OCI-LY1 (cell line): Measurements from ENCODE around the gene TAB3.

Experiments used
- H2AFZ ChIP-seq: fragments of 200-600 bp; sonication (generic), shearing (Covaris generic); 2 replicates; pipeline ENCODE4 v1.6.0; 2014; ENCODE audit warnings: antibody characterized with exemption, mild to moderate bottlenecking, low read length
- H3F3A ChIP-seq: fragments of 200-600 bp; sonication (generic), shearing (Covaris generic); 2 replicates; pipeline ENCODE4 v1.6.0; 2014; ENCODE audit warnings: mild to moderate bottlenecking, antibody characterized with exemption, low read length, moderate library complexity; ENCODE audit not compliant: insufficient read depth
- H3K27ac ChIP-seq: fragments of 200-600 bp; sonication (generic); 2 replicates; pipeline ENCODE4 v1.5.1; 2014; ENCODE audit warnings: low read length, mixed run types, mild to moderate bottlenecking, low read depth; ENCODE audit not compliant: poor library complexity, severe bottlenecking
- H3K27me3 ChIP-seq: fragments of 200-600 bp; sonication (generic); 2 replicates; pipeline ENCODE4 v1.6.0; 2014; ENCODE audit warnings: antibody characterized with exemption, mild to moderate bottlenecking, low read length, moderate library complexity; ENCODE audit not compliant: insufficient read depth
- H3K36me3 ChIP-seq: fragments of 200-600 bp; sonication (generic); 2 replicates; pipeline ENCODE4 v1.6.1; 2014; ENCODE audit warnings: mild to moderate bottlenecking, antibody characterized with exemption, low read length, moderate library complexity, mixed read lengths; ENCODE audit not compliant: insufficient read depth
- H3K4me1 ChIP-seq: fragments of 200-600 bp; sonication (generic); 2 replicates; pipeline ENCODE4 v1.5.1; 2014; ENCODE audit warnings: mild to moderate bottlenecking, low read length, moderate library complexity; ENCODE audit not compliant: insufficient read depth, severe bottlenecking
- H3K4me2 ChIP-seq: fragments of 200-600 bp; sonication (generic), shearing (Covaris generic); 2 replicates; pipeline ENCODE4 v1.6.1; 2014; ENCODE audit warnings: low read length
- H3K4me3 ChIP-seq: fragments of 200-600 bp; sonication (generic); 2 replicates; pipeline ENCODE4 v1.5.1; 2014; ENCODE audit warnings: low read length, low read depth, mild to moderate bottlenecking, mixed read lengths; ENCODE audit not compliant: poor library complexity, severe bottlenecking
- H3K79me2 ChIP-seq: fragments of 200-600 bp; shearing (Covaris generic); 2 replicates; pipeline ENCODE4 v1.6.1; 2016; ENCODE audit warnings: mixed run types, low read length, mixed read lengths; ENCODE audit not compliant: insufficient read depth
- H3K9ac ChIP-seq: fragments of 200-600 bp; sonication (generic), shearing (Covaris generic); 2 replicates; pipeline ENCODE4 v1.6.1; 2014; ENCODE audit warnings: mild to moderate bottlenecking, low read length, mixed read lengths
- H3K9me2 ChIP-seq: fragments of 200-600 bp; sonication (generic), shearing (Covaris generic); 2 replicates; pipeline ENCODE4 v1.6.1; 2014; ENCODE audit warnings: low read depth, mild to moderate bottlenecking, low read length, mixed read lengths
- H3K9me3 ChIP-seq: fragments of 200-600 bp; shearing (Covaris generic); 2 replicates; pipeline ENCODE4 v1.6.1; 2014; ENCODE audit warnings: low read length, mixed read lengths
- H4K20me1 ChIP-seq: fragments of 200-600 bp; sonication (generic), shearing (Covaris generic); 2 replicates; pipeline ENCODE4 v1.6.0; 2016; ENCODE audit warnings: mild to moderate bottlenecking, low read length; ENCODE audit not compliant: insufficient read depth
- CTCF ChIP-seq: fragments of 200-600 bp; sonication (generic), shearing (Covaris generic); IDR thresholded peaks from 2 replicates; pipeline ENCODE4 v1.5.1; 2017; ENCODE audit warnings: mild to moderate bottlenecking, antibody characterized with exemption, low read length, moderate library complexity, mixed read lengths
- EZH2 ChIP-seq: fragments of 200-600 bp; sonication (generic), shearing (Covaris generic); IDR thresholded peaks from 2 replicates; pipeline ENCODE4 v1.8.0; 2017; ENCODE audit warnings: borderline replicate concordance, mixed run types, mild to moderate bottlenecking, antibody characterized with exemption, low read length, moderate library complexity, mixed read lengths

The TAB3 gene

GRCh38 chrX:30876367-30876766 is 12.7 kb downstream of the TAB3 start:
- no peaks in the 10 kb centered on the region for H3F3A ChIP-seq
- H3K27ac ChIP-seq: no peak overlapping the region
- no peak overlapping the region for H2AFZ ChIP-seq
- H3K9me3 ChIP-seq: no peaks in the 10 kb centered on the region
- H3K79me2 ChIP-seq: 0 out of 2 replicates have a peak, but pooled peaks cover 6% of the 10 kb centered on the region
- no peak overlapping the region for H3K4me3 ChIP-seq
- peaks cover under 1% of the 10 kb centered on the region for H3K4me1 ChIP-seq
- H3K36me3 ChIP-seq: no peaks in the 10 kb centered on the region
- no peak overlapping the region for H3K4me2 ChIP-seq
- no peaks in the 10 kb centered on the region for H4K20me1 ChIP-seq
- no peaks in the 10 kb centered on the region for H3K9me2 ChIP-seq
- no peaks in the 10 kb centered on the region for H3K27me3 ChIP-seq
- TF ChIP-seq EZH2 (no peak), CTCF (no peak)
- H3K9ac ChIP-seq: no peak overlapping the region

- no peaks in the 10 kb centered on the region for H4K20me1 ChIP-seq
- no peaks in the 10 kb centered on the region for H3F3A ChIP-seq
- no peak overlapping the region for H3K4me3 ChIP-seq
- H3K27ac ChIP-seq: no peak overlapping the region
- H3K9me3 ChIP-seq: no peaks in the 10 kb centered on the region
- H3K4me1 ChIP-seq: no peaks in the 10 kb centered on the region
- TF ChIP-seq CTCF: no peak
- TF ChIP-seq EZH2: no peak
- no peaks in the 10 kb centered on the region for H3K27me3 ChIP-seq
- H3K36me3 ChIP-seq: no peaks in the 10 kb centered on the region
- 0 out of 2 replicates have a peak, but pooled peaks cover 6% of the 10 kb centered on the region for H3K79me2 ChIP-seq
- no peak overlapping the region for H3K9ac ChIP-seq
- H2AFZ ChIP-seq: no peak overlapping the region
- H3K4me2 ChIP-seq: no peak overlapping the region
- H3K9me2 ChIP-seq: no peaks in the 10 kb centered on the region
Measured at GRCh38 chrX:30875957-30876356, 13.1 kb downstream of the TAB3 start.

- Histone ChIP-seq H3K9me3 (no peaks in the 10 kb centered on the region), H3K27me3 (no peaks in the 10 kb centered on the region), H3K4me1 (no peaks in the 10 kb centered on the region), H3K9me2 (no peaks in the 10 kb centered on the region), H2AFZ (no peak overlapping the region), H3K27ac (no peak overlapping the region), H3K79me2 (0 out of 2 replicates have a peak, but pooled peaks cover 6% of the 10 kb centered on the region), H3K4me3 (no peak overlapping the region), H3K9ac (no peak overlapping the region), H3K36me3 (no peaks in the 10 kb centered on the region), H4K20me1 (no peaks in the 10 kb centered on the region), H3K4me2 (no peak overlapping the region), H3F3A (no peaks in the 10 kb centered on the region)
- no peak for TF ChIP-seq CTCF
- TF ChIP-seq EZH2: no peak
Measured at GRCh38 chrX:30874851-30875250, 14.2 kb downstream of the TAB3 start.
